Thyroid gland (tissue), 4 donors: ENCODE results near the gene ADAMTSL1.

Source experiments
- CTCF ChIP-seq, 6 experiments: fragments of 200-600 bp in 3 of 6; fragments of 450-650 bp in 3 of 6; sonication (generic) in 3 of 6; IDR thresholded peaks; one replicate each; pipeline ENCODE4 v1.5.1; 2016 to 2019; ENCODE audit warnings: antibody characterized with exemption in 6 of 6, mild to moderate bottlenecking in 2 of 6, inconsistent platforms in 1 of 6, moderate library complexity in 1 of 6
- POLR2A ChIP-seq, 2 donors: fragments of 450-650 bp; IDR thresholded peaks; one replicate each; pipeline ENCODE4 v1.6.1; 2017; ENCODE audit warnings: antibody characterized with exemption in 2 of 2, mild to moderate bottlenecking in 2 of 2, moderate library complexity in 1 of 2

GRCh38 chr9:18457510-18457909 lies 16.4 kb upstream of the ADAMTSL1 start:
- TF ChIP-seq CTCF (IDR thresholded peaks at IDR 0.05) (no peak), POLR2A (IDR thresholded peaks at IDR 0.05) (no peak)
